Lower leg skin (tissue), 3 donors: ENCODE measurements around the gene SCGB1C2.

Source experiments
- CTCF ChIP-seq, 3 donors: fragments of 450-650 bp; IDR thresholded peaks; one replicate each; pipeline ENCODE4 v1.5.1; 2016; ENCODE audit warnings: antibody characterized with exemption in 3 of 3, mild to moderate bottlenecking in 3 of 3, moderate library complexity in 2 of 3
- POLR2A ChIP-seq, 2 donors: fragments of 450-650 bp; IDR thresholded peaks; one replicate each; pipeline ENCODE4 v1.6.1; 2016 to 2017; ENCODE audit warnings: antibody characterized with exemption in 2 of 2, mild to moderate bottlenecking in 1 of 2, moderate library complexity in 1 of 2

- TF ChIP-seq CTCF (IDR thresholded peaks at IDR 0.05) (no peak), POLR2A (IDR thresholded peaks at IDR 0.05) (no peak)
Observed at GRCh38 chr17:183021-183420, 45.7 kb downstream of the SCGB1C2 start.
